Measurements from ENCODE around the gene KRTAP10-8. TPM values are rescaled to one million over a fixed set of nuclear protein-coding genes. Genes with fewer than 3 reads are reported as not detected.
"Not testable (repeated sequence)": the region's sequence is repeated elsewhere in the genome, so short reads cannot be mapped to it uniquely, and the experiment has no call there.

The KRTAP10-8 gene
- total RNA-seq, 2 experiments from 2014 or later: not detected

GRCh38 chr21:44573630-44574456 lies 38.0 kb upstream of the KRTAP10-8 start, which contains the start of gene KRTAP10-4:
TSS of gene KRTAP10-4 (plus strand) at chr21:44573729. CDS start at chr21:44573759, 30 bp downstream.
- H3K4me1 Mint-ChIP-seq; H3K27ac Mint-ChIP-seq; DNase-seq; H3K4me3 Mint-ChIP-seq; H3K36me3 Mint-ChIP-seq (ENCODE audit: low read depth); POLR2A ChIA-PET; H3K27me3 Mint-ChIP-seq: not testable (repeated sequence)
- CTCF ChIA-PET: interaction anchor here (0.7 to 1.0 kb wide), 3 partner anchors 18 to 219 kb away, joined by 3 read pairs; partner anchors contain the start of gene KRTAP10-6
- peaks cover 20% of the 10 kb centered on the region for H3K9me3 Mint-ChIP-seq

- DNase-seq: no peak
- Mint-ChIP-seq H3K4me1 (peaks cover 2% of the 10 kb centered on the region), H3K27ac (no peak overlapping the region), H3K27me3 (peaks cover 2% of the 10 kb centered on the region), H3K9me3 (peaks cover 22% of the 10 kb centered on the region), H3K4me3 (no peak overlapping the region), H3K36me3 (ENCODE audit: low read depth) (peaks cover 3% of the 10 kb centered on the region)
- POLR2A ChIA-PET: no interaction called here
- CTCF ChIA-PET: interaction anchor here (0.9 to 1.0 kb wide), 2 partner anchors 166 to 219 kb away, joined by 3 read pairs; no protein-coding TSS in a partner anchor
Measured at GRCh38 chr21:44574457-44575306, 37.2 kb upstream of the KRTAP10-8 start.

GRCh38 chr21:44575307-44576024 lies 36.4 kb upstream of the KRTAP10-8 start:
- Mint-ChIP-seq H3K4me3 (no peak overlapping the region), H3K27ac (no peak overlapping the region)
- no peak for DNase-seq

GRCh38 chr21:44576025-44576420 lies 35.9 kb upstream of the KRTAP10-8 start:
- Mint-ChIP-seq H3K4me1 (peaks cover 2% of the 10 kb centered on the region), H3K36me3 (ENCODE audit: low read depth) (peaks cover 3% of the 10 kb centered on the region), H3K4me3 (no peak overlapping the region), H3K9me3 (peaks cover 28% of the 10 kb centered on the region), H3K27ac (no peak overlapping the region), H3K27me3 (peaks cover 2% of the 10 kb centered on the region)
- DNase-seq: no peak
- ChIA-PET POLR2A (no interaction called here), CTCF (no interaction called here)

More at GRCh38 chr21:44575307-44576024, 36.4 kb upstream of the KRTAP10-8 start:
- peaks cover 3% of the 10 kb centered on the region for H3K36me3 Mint-ChIP-seq (ENCODE audit: low read depth)
- peaks cover 2% of the 10 kb centered on the region for H3K4me1 Mint-ChIP-seq
- H3K9me3 Mint-ChIP-seq: peaks cover 24% of the 10 kb centered on the region
- peaks cover 2% of the 10 kb centered on the region for H3K27me3 Mint-ChIP-seq
- CTCF ChIA-PET: no interaction called here
- POLR2A ChIA-PET: no interaction called here

- Mint-ChIP-seq H3K36me3 (ENCODE audit: low read depth) (peaks cover 6% of the 10 kb centered on the region), H3K27me3 (peaks cover 5% of the 10 kb centered on the region), H3K27ac (no peak overlapping the region), H3K4me3 (no peak overlapping the region), H3K9me3 (peaks cover 35% of the 10 kb centered on the region), H3K4me1 (peaks cover 3% of the 10 kb centered on the region)
- no peak for DNase-seq
- ChIA-PET CTCF (no interaction called here), POLR2A (interaction anchor here (1.1 kb wide), 1 partner anchor 14 kb away, joined by 3 read pairs; the partner anchor contains the start of gene KRTAP10-6)
Measured at GRCh38 chr21:44578371-44579055, 33.4 kb upstream of the KRTAP10-8 start.

GRCh38 chr21:44579056-44579832 lies 32.6 kb upstream of the KRTAP10-8 start:
- Mint-ChIP-seq H3K9me3 (peaks cover 35% of the 10 kb centered on the region), H3K4me3 (no peak overlapping the region), H3K27me3 (peaks cover 5% of the 10 kb centered on the region), H3K4me1 (peaks cover 10% of the 10 kb centered on the region), H3K36me3 (ENCODE audit: low read depth) (peaks cover 6% of the 10 kb centered on the region), H3K27ac (no peak overlapping the region)
- CTCF ChIA-PET: no interaction called here
- DNase-seq: no peak
- POLR2A ChIA-PET: no interaction called here

GRCh38 chr21:44579833-44580144 lies 32.1 kb upstream of the KRTAP10-8 start:
- ChIA-PET POLR2A (no interaction called here), CTCF (no interaction called here)
- no peak for DNase-seq
- Mint-ChIP-seq H3K27me3 (peaks cover 6% of the 10 kb centered on the region), H3K27ac (no peak overlapping the region), H3K4me1 (peaks cover 13% of the 10 kb centered on the region), H3K9me3 (peaks cover 35% of the 10 kb centered on the region), H3K36me3 (ENCODE audit: low read depth) (peaks cover 6% of the 10 kb centered on the region), H3K4me3 (no peak overlapping the region)

- H3K27me3 Mint-ChIP-seq; H3K27ac Mint-ChIP-seq; CTCF ChIA-PET; H3K36me3 Mint-ChIP-seq (ENCODE audit: low read depth); DNase-seq; H3K4me3 Mint-ChIP-seq; POLR2A ChIA-PET: not testable (repeated sequence)
- Mint-ChIP-seq H3K4me1 (peaks cover 13% of the 10 kb centered on the region), H3K9me3 (peaks cover 35% of the 10 kb centered on the region)
Measured at GRCh38 chr21:44580231-44580821, 31.6 kb upstream of the KRTAP10-8 start, which contains the start of gene KRTAP10-5. TSS of gene KRTAP10-5 (minus strand) at chr21:44580604. CDS start at chr21:44580578, 26 bp downstream.

- Mint-ChIP-seq H3K36me3 (ENCODE audit: low read depth) (peaks cover 6% of the 10 kb centered on the region), H3K27me3 (peaks cover 16% of the 10 kb centered on the region), H3K27ac (no peak overlapping the region), H3K9me3 (peaks cover 31% of the 10 kb centered on the region), H3K4me3 (no peak overlapping the region), H3K4me1 (peaks cover 13% of the 10 kb centered on the region)
- ChIA-PET POLR2A (no interaction called here), CTCF (no interaction called here)
- no peak for DNase-seq
Measured at GRCh38 chr21:44581158-44581557, 30.7 kb upstream of the KRTAP10-8 start.

- ChIA-PET POLR2A (interaction anchor here (0.8 kb wide), 1 partner anchor 35 kb away, joined by 3 read pairs; no protein-coding TSS in a partner anchor), CTCF (no interaction called here)
- peaks cover 13% of the 10 kb centered on the region for H3K4me1 Mint-ChIP-seq
- H3K36me3 Mint-ChIP-seq (ENCODE audit: low read depth): peaks cover 6% of the 10 kb centered on the region
- no peak overlapping the region for H3K4me3 Mint-ChIP-seq
- peaks cover 24% of the 10 kb centered on the region for H3K27me3 Mint-ChIP-seq
- no peak for DNase-seq
- peaks cover 26% of the 10 kb centered on the region for H3K9me3 Mint-ChIP-seq
- no peak overlapping the region for H3K27ac Mint-ChIP-seq
Measured at GRCh38 chr21:44582055-44582454, 29.8 kb upstream of the KRTAP10-8 start.

GRCh38 chr21:44583089-44583799 lies 28.6 kb upstream of the KRTAP10-8 start:
- Mint-ChIP-seq H3K27me3 (peaks cover 34% of the 10 kb centered on the region), H3K4me1 (peaks cover 13% of the 10 kb centered on the region), H3K27ac (no peak overlapping the region), H3K9me3 (peaks cover 18% of the 10 kb centered on the region), H3K4me3 (no peak overlapping the region), H3K36me3 (ENCODE audit: low read depth) (peaks cover 3% of the 10 kb centered on the region)
- ChIA-PET CTCF (no interaction called here), POLR2A (interaction anchor here (1.3 to 2.3 kb wide), 2 partner anchors 36 to 188 kb away, joined by 3 to 6 read pairs; no protein-coding TSS in a partner anchor)
- no peak for DNase-seq

All from activated CD4-positive, alpha-beta memory T cell treated with anti-CD3 and anti-CD28 coated beads, Interleukin-2, amount 10 ng/mL, durations not matched to agents 7 days and 5 days (primary cell).